IPS DF 4.7 (cell line): ENCODE measurements around the gene VPS35L.

Experiments used
- DNase-seq: peaks from one replicate; pipeline ENCODE4 v3.0.0-alpha.2; 2013; ENCODE audit warnings: low spot score; ENCODE audit errors: extremely low read depth

The VPS35L gene

GRCh38 chr16:19555186-19555937, at the start of gene VPS35L:
Gene VPS35L (plus strand): TSS chr16:19555703. CDS start chr16:19555730, 27 bp downstream.
- DNase-seq: peak; percentile 91

- DNase-seq: no peak
These were observed 48.5 kb upstream of the VPS35L start for GRCh38 chr16:19506965-19507364.

GRCh38 chr16:19507867-19508266, 47.6 kb upstream of the VPS35L start:
- no peak for DNase-seq

- no peak for DNase-seq
These were observed 43.2 kb upstream of the VPS35L start for GRCh38 chr16:19512297-19512696.

GRCh38 chr16:19513377-19514053, 42.0 kb upstream of the VPS35L start:
- no peak for DNase-seq

GRCh38 chr16:19515757-19516156, 39.7 kb upstream of the VPS35L start:
- DNase-seq: no peak

- no peak for DNase-seq
These were observed 37.9 kb upstream of the VPS35L start for GRCh38 chr16:19517424-19518089.

GRCh38 chr16:19518388-19518787, 37.1 kb upstream of the VPS35L start:
- DNase-seq: no peak

GRCh38 chr16:19520861-19521331, 34.6 kb upstream of the VPS35L start:
- DNase-seq: no peak

GRCh38 chr16:19521471-19522396, 33.8 kb upstream of the VPS35L start, which contains the start of gene GDE1:
Gene GDE1 (minus strand): TSS chr16:19522098. CDS start chr16:19521964, 134 bp downstream.
- DNase-seq: peak; percentile 75

- DNase-seq: no peak
These were observed 33.1 kb upstream of the VPS35L start for GRCh38 chr16:19522397-19522732.

GRCh38 chr16:19522760-19523159, 32.7 kb upstream of the VPS35L start:
- no peak for DNase-seq

- DNase-seq: no peak
These were observed 32.3 kb upstream of the VPS35L start for GRCh38 chr16:19523184-19523558.

- DNase-seq: peak; percentile 68
These were observed 31.7 kb upstream of the VPS35L start, which contains the start of gene CCP110 for GRCh38 chr16:19523559-19524355. Gene CCP110 (plus strand): TSS chr16:19523942. CDS start chr16:19527882, 3,940 bp downstream.

GRCh38 chr16:19524356-19524615, 31.2 kb upstream of the VPS35L start:
- DNase-seq: no peak

- no peak for DNase-seq
These were observed 30.7 kb upstream of the VPS35L start for GRCh38 chr16:19524616-19525384.

- no peak for DNase-seq
These were observed 30.1 kb upstream of the VPS35L start for GRCh38 chr16:19525385-19525723.

GRCh38 chr16:19527161-19527560, 28.3 kb upstream of the VPS35L start:
- no peak for DNase-seq

- no peak for DNase-seq
These were observed 26.8 kb upstream of the VPS35L start for GRCh38 chr16:19528666-19529065.

GRCh38 chr16:19532601-19533000, 22.9 kb upstream of the VPS35L start:
- DNase-seq: no peak
